ENCODE measurements around the gene CAGE1. TPM values are rescaled to one million over a fixed set of nuclear protein-coding genes. Genes with fewer than 3 reads are reported as not detected.
"Not testable (repeated sequence)": the region's sequence is repeated elsewhere in the genome, so short reads cannot be mapped to it uniquely, and the experiment has no call there.

The CAGE1 gene
- total and polyA plus RNA-seq, 10 of the 15 experiments (the other 5 are each of a cell fraction or from before 2014, with no cell fraction given), result 0.03 to 0.42 (median 0.08) TPM; not detected in 3

DNA sequence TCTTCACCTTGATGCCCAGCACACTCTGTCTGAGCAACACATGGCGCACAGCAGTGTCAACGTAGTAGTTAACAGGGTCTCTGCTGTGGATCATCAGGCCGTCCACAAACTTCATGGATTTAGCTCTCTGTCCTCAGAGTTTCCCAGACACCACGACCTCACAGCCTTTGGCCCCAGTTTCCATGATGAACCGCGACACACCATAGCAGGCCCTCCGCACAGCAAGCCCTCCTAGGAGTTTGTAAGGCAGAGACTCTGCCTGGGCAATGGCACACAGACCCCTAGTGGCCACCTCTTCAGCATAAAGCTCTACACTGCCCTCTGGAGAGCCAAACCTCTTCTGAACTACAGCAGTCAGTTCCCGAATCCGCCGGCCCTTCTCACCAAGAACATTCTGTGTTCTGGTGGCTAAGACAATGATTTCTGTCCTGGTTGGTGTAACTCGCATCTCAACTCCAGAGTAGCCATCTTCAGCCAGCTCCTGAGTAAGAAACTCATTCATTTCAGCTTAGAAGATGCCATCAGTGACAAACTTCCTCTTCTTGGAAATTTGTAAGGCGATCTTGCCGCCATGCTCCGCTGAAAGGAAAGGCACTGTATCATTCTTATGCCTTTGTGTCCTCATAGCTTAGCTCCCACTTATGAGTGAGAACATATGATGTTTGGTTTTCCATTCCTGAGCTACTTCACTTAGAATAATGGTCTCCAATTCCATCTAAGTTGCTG is 50.4 kb downstream of the CAGE1 start:
- H3K27ac ChIP-seq (ENCODE audit: control insufficient read depth, insufficient read depth); H3K79me2 ChIP-seq (ENCODE audit: control insufficient read depth, insufficient read depth, low read length); H3K36me3 ChIP-seq (ENCODE audit: control insufficient read depth in 2 of 2, insufficient read depth in 2 of 2, low read length in 1 of 2); H3K4me1 ChIP-seq (ENCODE audit: control insufficient read depth, insufficient read depth, low read length); H3K9me3 ChIP-seq (replicated peaks; ENCODE audit: control insufficient read depth, insufficient read depth, low read length); in situ Hi-C loops (cut with MboI); DNase-seq (ENCODE audit: low read depth, low spot score); H3K4me2 ChIP-seq (ENCODE audit: control insufficient read depth, insufficient read depth); H2AFZ ChIP-seq (ENCODE audit: control insufficient read depth, low read depth, low read length); H4K20me1 ChIP-seq (ENCODE audit: control insufficient read depth, insufficient read depth); H3K9ac ChIP-seq (ENCODE audit: control insufficient read depth, insufficient read depth, low read length); H3K4me3 ChIP-seq; H3K27me3 ChIP-seq (replicated peaks in 1 of 2; ENCODE audit: control insufficient read depth in 2 of 2, insufficient read depth in 2 of 2, low read length in 1 of 2); BruUV-seq (replicated peaks): not testable (repeated sequence)
- TF ChIP-seq RAD21 (IDR thresholded peaks at IDR 0.05; ENCODE audit: insufficient read depth, low read depth, low read length) (peak; percentile 37; the same call in 1 of the 2 replicates), SMC3 (IDR thresholded peaks at IDR 0.05; ENCODE audit: borderline replicate concordance, low read length) (peak; percentile 28; the same call in 1 of the 2 replicates)
- TF ChIP-seq, protein P1, sequence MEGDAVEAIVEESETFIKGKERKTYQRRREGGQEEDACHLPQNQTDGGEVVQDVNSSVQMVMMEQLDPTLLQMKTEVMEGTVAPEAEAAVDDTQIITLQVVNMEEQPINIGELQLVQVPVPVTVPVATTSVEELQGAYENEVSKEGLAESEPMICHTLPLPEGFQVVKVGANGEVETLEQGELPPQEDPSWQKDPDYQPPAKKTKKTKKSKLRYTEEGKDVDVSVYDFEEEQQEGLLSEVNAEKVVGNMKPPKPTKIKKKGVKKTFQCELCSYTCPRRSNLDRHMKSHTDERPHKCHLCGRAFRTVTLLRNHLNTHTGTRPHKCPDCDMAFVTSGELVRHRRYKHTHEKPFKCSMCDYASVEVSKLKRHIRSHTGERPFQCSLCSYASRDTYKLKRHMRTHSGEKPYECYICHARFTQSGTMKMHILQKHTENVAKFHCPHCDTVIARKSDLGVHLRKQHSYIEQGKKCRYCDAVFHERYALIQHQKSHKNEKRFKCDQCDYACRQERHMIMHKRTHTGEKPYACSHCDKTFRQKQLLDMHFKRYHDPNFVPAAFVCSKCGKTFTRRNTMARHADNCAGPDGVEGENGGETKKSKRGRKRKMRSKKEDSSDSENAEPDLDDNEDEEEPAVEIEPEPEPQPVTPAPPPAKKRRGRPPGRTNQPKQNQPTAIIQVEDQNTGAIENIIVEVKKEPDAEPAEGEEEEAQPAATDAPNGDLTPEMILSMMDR (IDR thresholded peaks at IDR 0.05 in 2 of 3, conservative IDR thresholded peaks at IDR 0.05 in 1 of 3; ENCODE audit: control insufficient read depth in 2 of 3, extremely low read depth in 1 of 3, insufficient read depth in 1 of 3, low read depth in 3 of 3, low read length in 3 of 3), result peak; percentile 33 to 59 (median 41); a peak in 5 of 6 replicates
- FAIRE-seq (peak; percentile 78), ATAC-seq (peak; percentile 95)
- RAD21 ChIA-PET (ENCODE audit: unreplicated experiment), result interaction anchor here (1.7 kb wide), 1 partner anchor 63 kb away, joined by 9 read pairs; no protein-coding TSS in a partner anchor
- WGBS (ENCODE audit: insufficient coverage, insufficient replicate concordance, low lambda C conversion rate, missing lambda C conversion rate), result 57% methylated on average over 14 of the region's 14 CpGs
- CTCF ChIA-PET, result interaction anchor here (0.7 to 8.4 kb wide), 6 partner anchors 9 to 591 kb away, joined by 3 to 83 read pairs (median 3); no protein-coding TSS in a partner anchor
- intact Hi-C loops (cut with micrococcal nuclease; ENCODE audit: unreplicated experiment), result loop anchor here (2.0 kb wide), 1 partner anchor 62 kb away; no protein-coding TSS in a partner anchor
- POLR2A ChIA-PET, result interaction anchor here (1.0 kb wide), 1 partner anchor 61 kb away, joined by 3 read pairs; no protein-coding TSS in a partner anchor
- SMC1A ChIA-PET (ENCODE audit: uncharacterized antibody, unreplicated experiment), result interaction anchor here (0.9 to 3.8 kb wide), 3 partner anchors 15 to 611 kb away, joined by 3 to 30 read pairs (median 6); no protein-coding TSS in a partner anchor

Measured in GM12878 (cell line).